Measurements from ENCODE around the gene TTC28. TPM values are rescaled to one million over a fixed set of nuclear protein-coding genes. Genes with fewer than 3 reads are reported as not detected.

TTC28 gene
- polyA plus RNA-seq, 12 donors, result 20.5 to 38.3 (median 28.6) TPM

GRCh38 chr22:28053896-28054818 is 625.5 kb downstream of the TTC28 start:
- DNase-seq, result no peak

GRCh38 chr22:28052825-28053269 is 626.8 kb downstream of the TTC28 start:
- DNase-seq, result no peak

- peak; percentile 70 for DNase-seq
Observed at GRCh38 chr22:28051787-28052356, 627.8 kb downstream of the TTC28 start.

- no peak for DNase-seq
Observed at GRCh38 chr22:28051091-28051786, 628.4 kb downstream of the TTC28 start.

- no peak for DNase-seq
Observed at GRCh38 chr22:28048529-28048928, 631.1 kb downstream of the TTC28 start.

GRCh38 chr22:28047740-28048139 is 631.9 kb downstream of the TTC28 start:
- DNase-seq, result no peak

- no peak for DNase-seq
Observed at GRCh38 chr22:28046100-28046499, 633.5 kb downstream of the TTC28 start.

- no peak for DNase-seq
Observed at GRCh38 chr22:28044546-28045173, 635.0 kb downstream of the TTC28 start.

- no peak for DNase-seq
Observed at GRCh38 chr22:28043266-28043665, 636.4 kb downstream of the TTC28 start.

GRCh38 chr22:28034760-28035401 is 644.8 kb downstream of the TTC28 start:
- peak; percentile 76 for DNase-seq

- DNase-seq, result no peak
Observed at GRCh38 chr22:28034145-28034759, 645.4 kb downstream of the TTC28 start.

GRCh38 chr22:28032861-28033260 is 646.8 kb downstream of the TTC28 start:
- no peak for DNase-seq

GRCh38 chr22:28031383-28031922 is 648.2 kb downstream of the TTC28 start:
- DNase-seq, result no peak

GRCh38 chr22:28030473-28030872 is 649.2 kb downstream of the TTC28 start:
- DNase-seq, result peak; percentile 79

GRCh38 chr22:28029956-28030355 is 649.7 kb downstream of the TTC28 start:
- no peak for DNase-seq

GRCh38 chr22:28029201-28029948 is 650.3 kb downstream of the TTC28 start:
- no peak for DNase-seq

- no peak for DNase-seq
Observed at GRCh38 chr22:28027453-28028448, 651.9 kb downstream of the TTC28 start.

GRCh38 chr22:28025866-28026575 is 653.6 kb downstream of the TTC28 start:
- DNase-seq, result no peak
